ENCODE measurements around the gene TGFB3.

DNA sequence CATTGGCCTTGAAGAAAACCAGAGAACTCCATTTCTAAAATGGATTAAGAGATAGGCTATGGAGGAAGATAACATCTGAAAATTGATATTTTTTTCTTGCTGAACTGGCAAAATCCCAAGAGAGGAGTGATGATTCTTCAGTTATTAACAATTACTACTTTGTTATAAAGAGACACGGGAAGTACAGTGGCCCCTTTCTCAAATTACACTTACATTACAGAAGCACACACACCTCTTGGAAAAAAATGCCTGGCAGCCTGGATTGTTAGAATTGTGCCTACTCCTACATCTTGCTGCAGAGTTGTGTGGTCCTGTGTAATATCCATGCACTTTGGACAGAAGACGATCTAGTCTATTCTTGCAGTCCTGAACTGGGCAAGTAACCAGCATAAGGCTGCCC lies 71.7 kb downstream of the TGFB3 start:
- TF ChIP-seq CTCF (IDR thresholded peaks at IDR 0.05) (no peak), EZH2 (IDR thresholded peaks at IDR 0.05) (no peak), EZH2phosphoT487 (IDR thresholded peaks at IDR 0.05) (no peak)

Data from neural progenitor cell (in vitro differentiated cells).